Natural killer cell treated with Interleukin-12 subunit alpha and Interleukin-12 subunit beta and Interleukin-15 and Interleukin-18, amount 100 ng/mL, for 72 hours (primary cell): ENCODE measurements around the gene HSPBP1. TPM values are rescaled to one million over a fixed set of nuclear protein-coding genes. Genes with fewer than 3 reads are reported as not detected.
A peak's percentile ranks its signal among the peaks of the same experiment; 100 is the strongest.

Source experiments
- ATAC-seq, 2 donors: fragments of 150-1000 bp; cut with Tn5 transposase in 1 of 2; sonication (Bioruptor Pico), chemical (Tn5 transposase) in 1 of 2; 2 replicates each; pipeline ENCODE4 v1.10.0; 2021
- DNase-seq: peaks from one replicate; pipeline ENCODE4 v3.0.0; 2022; ENCODE audit warnings: low spot score
- H3K27ac Mint-ChIP-seq, 2 donors: 1 replicate in 1 of 2; 2 replicates in 1 of 2; pipeline ENCODE4 v1.8.0; 2022; ENCODE audit warnings: mixed read lengths in 2 of 2, mild to moderate bottlenecking in 1 of 2, moderate library complexity in 1 of 2
- H3K27me3 Mint-ChIP-seq, 2 donors: 1 replicate in 1 of 2; 2 replicates in 1 of 2; pipeline ENCODE4 v1.8.0; 2022; ENCODE audit warnings: mixed read lengths in 2 of 2
- H3K36me3 Mint-ChIP-seq: one replicate; pipeline ENCODE4 v1.8.0; 2022; ENCODE audit warnings: mixed read lengths
- H3K4me1 Mint-ChIP-seq, 2 donors: 1 replicate in 1 of 2; 2 replicates in 1 of 2; pipeline ENCODE4 v1.8.0; 2022; ENCODE audit warnings: low read depth in 2 of 2, mixed read lengths in 2 of 2, mild to moderate bottlenecking in 1 of 2
- H3K4me3 Mint-ChIP-seq: one replicate; pipeline ENCODE4 v1.8.0; 2022; ENCODE audit warnings: mixed read lengths
- H3K9me3 Mint-ChIP-seq: 2 replicates; pipeline ENCODE4 v1.8.0; 2022; ENCODE audit warnings: mixed read lengths
- total RNA-seq, 2 donors: library from RNA; stranded (reverse); gene quantifications; one replicate each; pipeline ENCODE4 v1.2.3, GENCODE V29; 2022

Gene HSPBP1
- total RNA-seq, 2 donors from 2014 or later: 38.2 to 53.1 TPM

DNA sequence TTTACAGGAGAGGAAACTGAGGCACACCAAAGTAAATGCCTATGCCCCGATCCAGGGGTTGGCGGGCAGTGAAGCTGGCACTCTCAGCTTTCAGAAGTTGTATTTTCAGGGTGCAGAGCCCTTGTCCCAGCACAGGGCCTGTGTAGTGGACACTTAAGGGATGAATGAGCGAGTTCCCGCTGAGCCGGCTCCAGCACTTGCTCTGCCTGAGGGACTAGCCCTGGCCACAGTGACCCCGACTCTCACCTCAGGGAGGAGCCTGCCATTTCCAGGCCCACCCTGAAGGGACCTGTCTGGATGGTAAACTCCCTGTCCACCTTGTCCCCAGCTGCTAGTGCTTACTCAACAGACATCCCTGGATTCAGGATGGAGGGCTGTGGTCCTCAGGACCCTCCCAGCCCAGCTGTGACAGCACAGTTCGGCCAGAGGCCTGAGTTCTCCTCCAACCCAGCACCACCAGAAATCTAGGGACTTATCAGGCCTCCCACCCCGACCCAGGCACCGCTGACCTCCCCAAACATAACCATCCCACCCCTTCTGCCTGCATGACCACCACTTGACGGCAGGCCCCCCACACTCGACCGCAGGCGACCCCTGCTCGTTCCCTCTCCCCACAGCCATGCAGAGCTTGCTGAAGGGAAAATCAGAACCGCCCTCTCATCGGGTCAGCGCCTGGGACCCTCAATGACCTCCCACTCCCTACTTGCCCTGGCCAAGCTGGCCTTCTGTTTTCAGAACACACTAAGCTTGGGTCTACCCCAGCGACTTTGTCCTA lies 29.5 kb downstream of the HSPBP1 start:
- no peaks in the 10 kb centered on the region for H3K9me3 Mint-ChIP-seq
- peaks cover 47 to 52% of the 10 kb centered on the region in 2 donors for H3K4me1 Mint-ChIP-seq
- H3K4me3 Mint-ChIP-seq: peak overlapping the region; percentile 100
- no peak for ATAC-seq
- peaks cover 10% of the 10 kb centered on the region for H3K36me3 Mint-ChIP-seq
- H3K27me3 Mint-ChIP-seq: no peaks in the 10 kb centered on the region
- H3K27ac Mint-ChIP-seq: peak overlapping the region; percentile 88 to 99
- no peak for DNase-seq

DNA sequence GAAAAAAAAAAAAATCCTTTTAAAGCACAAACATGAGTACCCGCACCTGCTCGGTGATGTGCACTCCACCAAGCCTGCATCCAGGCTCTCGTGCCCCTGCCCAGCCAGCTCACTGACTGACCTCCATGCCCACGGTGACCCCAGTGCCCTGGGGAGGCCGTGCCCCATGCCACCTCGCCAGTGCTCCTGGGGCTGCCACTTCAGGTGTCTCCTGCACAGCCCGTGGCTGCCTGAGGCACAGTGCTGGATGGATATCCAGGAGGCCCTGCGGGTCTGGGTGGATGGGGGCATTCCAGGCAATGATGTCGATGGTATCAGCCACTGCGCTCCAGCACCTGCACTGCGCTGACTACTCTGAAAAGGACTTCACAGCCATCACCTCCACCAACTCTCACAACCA lies 30.1 kb downstream of the HSPBP1 start:
- Mint-ChIP-seq H3K27ac (no peak overlapping the region), H3K4me1 (peaks cover 44 to 46% of the 10 kb centered on the region in 2 donors), H3K4me3 (no peak overlapping the region), H3K36me3 (peaks cover 10% of the 10 kb centered on the region), H3K27me3 (no peaks in the 10 kb centered on the region), H3K9me3 (no peaks in the 10 kb centered on the region)
- no peak for DNase-seq
- no peak for ATAC-seq

DNA sequence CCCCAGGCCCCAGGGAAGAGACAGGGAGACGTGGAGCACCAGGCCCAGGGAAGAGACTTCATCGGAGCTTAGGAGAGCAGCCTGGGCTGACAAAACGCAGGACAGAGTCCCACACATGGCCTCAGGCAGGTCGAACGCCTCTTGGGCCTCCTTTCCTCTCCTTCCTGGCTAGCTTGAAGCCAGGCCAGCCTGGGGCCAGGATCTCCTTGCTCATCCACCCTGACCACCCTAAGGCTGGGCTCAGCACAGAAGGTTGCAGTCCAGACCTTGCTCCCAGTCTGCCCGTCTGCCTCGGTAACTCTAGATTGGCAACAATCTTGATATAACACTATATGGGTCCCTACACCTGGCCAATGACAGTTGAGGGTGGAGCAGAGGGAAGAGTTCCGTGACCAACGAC lies 31.2 kb downstream of the HSPBP1 start:
- ATAC-seq (no peak), DNase-seq (no peak)
- no peaks in the 10 kb centered on the region for H3K27me3 Mint-ChIP-seq
- no peaks in the 10 kb centered on the region for H3K9me3 Mint-ChIP-seq
- H3K4me1 Mint-ChIP-seq: peaks cover 35 to 36% of the 10 kb centered on the region in 2 donors
- no peak overlapping the region for H3K4me3 Mint-ChIP-seq
- H3K27ac Mint-ChIP-seq: peak overlapping the region; percentile 49 to 72
- H3K36me3 Mint-ChIP-seq: peaks cover 10% of the 10 kb centered on the region

DNA sequence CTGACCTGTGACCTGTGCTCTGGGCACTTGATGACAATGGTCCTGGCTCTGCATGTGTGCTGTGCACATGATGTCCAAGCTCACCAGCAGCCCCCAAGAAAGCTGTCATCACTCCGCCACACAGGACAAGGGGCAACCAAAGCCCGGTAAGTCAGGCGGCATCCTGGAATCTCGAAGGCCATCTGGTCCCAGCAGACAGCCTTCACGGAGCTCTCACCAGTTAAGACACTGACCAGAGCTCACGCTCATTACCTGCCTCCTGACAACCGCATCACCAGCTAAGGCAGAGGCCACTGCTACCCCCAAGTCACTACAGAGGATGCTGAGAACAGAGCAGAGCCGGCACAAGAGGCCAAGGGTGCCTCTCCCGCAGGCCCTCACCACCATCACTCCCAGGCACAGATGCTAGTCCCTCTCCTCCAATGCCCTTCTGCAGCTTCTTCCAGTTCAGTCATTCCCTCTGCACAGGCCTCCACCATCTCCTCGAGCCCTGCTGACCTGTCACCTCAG lies 31.7 kb downstream of the HSPBP1 start:
- no peak overlapping the region for H3K4me3 Mint-ChIP-seq
- peak overlapping the region; percentile 49 to 72 for H3K27ac Mint-ChIP-seq
- ATAC-seq: no peak
- peaks cover 10% of the 10 kb centered on the region for H3K36me3 Mint-ChIP-seq
- DNase-seq: no peak
- H3K4me1 Mint-ChIP-seq: peaks cover 30 to 31% of the 10 kb centered on the region in 2 donors
- H3K27me3 Mint-ChIP-seq: no peaks in the 10 kb centered on the region
- no peaks in the 10 kb centered on the region for H3K9me3 Mint-ChIP-seq

DNA sequence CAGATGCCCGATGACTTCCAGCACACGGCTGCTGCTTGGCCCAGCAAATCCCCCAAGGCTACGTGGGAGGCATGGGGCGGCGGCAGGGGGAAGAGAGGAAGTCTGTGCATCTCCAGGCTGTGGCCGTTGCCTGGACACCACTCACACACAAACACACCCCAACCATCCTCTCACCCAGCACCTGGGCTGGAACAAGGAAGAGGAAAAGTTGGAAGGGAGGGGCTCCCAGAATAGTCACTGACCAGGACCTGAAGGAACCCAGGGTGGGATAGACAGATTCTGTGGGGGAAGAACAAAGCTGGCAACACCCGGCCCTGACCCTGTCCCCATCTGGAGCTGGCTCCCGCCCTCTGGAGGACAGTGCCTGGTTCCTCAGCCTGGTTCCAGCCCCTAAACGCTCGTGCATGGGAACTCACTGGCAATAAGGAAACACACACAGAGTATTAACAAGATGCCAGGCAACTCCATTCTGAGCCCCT lies 32.2 kb downstream of the HSPBP1 start:
- H3K4me1 Mint-ChIP-seq: peaks cover 29 to 31% of the 10 kb centered on the region in 2 donors
- no peak for ATAC-seq
- H3K36me3 Mint-ChIP-seq: peaks cover 14% of the 10 kb centered on the region
- H3K27ac Mint-ChIP-seq: peak overlapping the region in 1 of 2 donors; percentile 72
- no peak overlapping the region for H3K4me3 Mint-ChIP-seq
- no peaks in the 10 kb centered on the region for H3K9me3 Mint-ChIP-seq
- H3K27me3 Mint-ChIP-seq: no peaks in the 10 kb centered on the region
- DNase-seq: no peak

DNA sequence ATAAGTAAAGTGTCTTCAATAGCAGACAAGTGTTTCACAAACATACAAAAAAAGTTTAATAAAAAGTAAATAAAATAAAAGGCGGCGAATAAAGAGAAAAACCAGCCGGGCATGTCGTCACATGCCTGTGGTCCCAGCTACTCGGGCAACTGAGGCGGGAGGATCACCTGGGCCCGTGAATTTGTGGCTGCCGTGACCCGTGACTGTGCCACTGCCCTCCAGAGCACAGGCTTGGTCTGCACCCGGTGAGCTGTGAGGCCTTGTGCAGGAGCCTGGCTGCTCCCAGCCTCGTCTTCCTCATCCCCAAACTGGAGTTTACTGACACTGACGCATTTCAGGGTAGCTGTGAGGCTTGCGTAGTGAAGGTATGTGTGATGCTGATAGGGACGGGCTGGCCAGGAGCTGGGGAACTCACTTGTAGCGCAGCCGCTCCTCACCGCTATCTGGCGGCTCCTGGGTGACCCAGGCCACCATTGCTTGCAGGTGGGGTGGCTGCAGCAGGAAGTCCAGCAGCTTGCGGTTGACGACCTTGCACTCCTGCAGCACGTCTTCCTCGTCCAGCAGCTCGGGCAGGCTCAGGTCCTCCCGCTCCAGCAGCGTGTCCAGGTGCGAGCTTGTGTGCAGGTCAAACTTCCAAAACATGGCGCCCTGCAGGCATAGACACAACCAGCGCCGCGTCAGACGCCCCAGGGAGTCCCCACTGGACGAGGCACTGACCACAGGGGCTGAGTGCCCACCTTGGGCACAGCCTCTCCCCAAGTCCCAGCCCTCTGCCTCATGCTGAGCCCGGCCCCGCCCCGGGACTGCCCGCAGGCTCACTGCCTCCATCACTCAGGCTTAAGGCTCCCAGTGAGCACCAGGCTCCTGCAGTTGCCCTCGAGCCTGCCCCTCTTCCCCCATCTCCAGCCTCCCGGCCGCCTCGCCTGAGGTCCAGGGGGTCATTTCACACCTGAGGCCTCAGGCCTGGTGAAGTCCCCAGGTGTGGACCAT lies 33.2 kb downstream of the HSPBP1 start:
- H3K4me3 Mint-ChIP-seq: no peak overlapping the region
- H3K9me3 Mint-ChIP-seq: no peaks in the 10 kb centered on the region
- peaks cover 13% of the 10 kb centered on the region for H3K36me3 Mint-ChIP-seq
- DNase-seq (no peak), ATAC-seq (no peak)
- no peak overlapping the region for H3K27ac Mint-ChIP-seq
- H3K27me3 Mint-ChIP-seq: no peaks in the 10 kb centered on the region
- H3K4me1 Mint-ChIP-seq: peaks cover 28 to 32% of the 10 kb centered on the region in 2 donors

DNA sequence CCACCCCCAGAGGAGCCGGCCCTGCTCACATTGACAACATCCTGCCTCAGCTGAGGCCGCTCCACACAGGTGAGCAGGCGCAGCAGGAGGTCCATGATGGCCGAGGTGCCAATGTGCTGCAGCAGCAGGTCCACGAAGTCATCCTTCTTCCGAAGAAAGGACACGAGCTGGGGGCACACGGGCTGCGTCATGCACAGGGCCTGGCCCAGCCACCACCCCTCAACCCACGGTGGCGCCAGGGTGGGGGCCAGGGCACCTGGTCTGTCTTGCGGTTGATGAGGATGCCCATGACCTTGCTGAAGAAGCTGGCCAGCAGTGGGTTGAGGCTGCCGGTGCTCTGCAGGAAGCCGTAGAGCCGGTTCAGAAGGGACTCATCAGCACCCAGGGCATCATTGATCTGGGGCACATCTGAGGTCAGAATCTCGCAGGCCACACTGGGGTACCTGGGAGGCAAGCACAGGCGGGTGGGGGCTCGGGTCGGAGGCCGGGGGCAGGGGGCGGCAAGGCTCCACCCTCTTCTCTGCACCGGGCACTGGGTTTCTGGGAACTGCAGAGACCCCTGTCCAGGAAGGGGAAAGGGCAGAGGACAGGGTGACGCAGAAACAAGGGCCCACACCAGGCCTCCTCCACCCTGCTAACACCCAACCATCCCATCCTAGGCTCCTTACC lies 34.5 kb downstream of the HSPBP1 start:
- H3K27ac Mint-ChIP-seq: no peak overlapping the region
- ATAC-seq (no peak), DNase-seq (peak; percentile 59)
- peaks cover 6% of the 10 kb centered on the region for H3K36me3 Mint-ChIP-seq
- H3K9me3 Mint-ChIP-seq: no peaks in the 10 kb centered on the region
- peaks cover 16 to 24% of the 10 kb centered on the region in 2 donors for H3K4me1 Mint-ChIP-seq
- no peaks in the 10 kb centered on the region for H3K27me3 Mint-ChIP-seq
- no peak overlapping the region for H3K4me3 Mint-ChIP-seq

DNA sequence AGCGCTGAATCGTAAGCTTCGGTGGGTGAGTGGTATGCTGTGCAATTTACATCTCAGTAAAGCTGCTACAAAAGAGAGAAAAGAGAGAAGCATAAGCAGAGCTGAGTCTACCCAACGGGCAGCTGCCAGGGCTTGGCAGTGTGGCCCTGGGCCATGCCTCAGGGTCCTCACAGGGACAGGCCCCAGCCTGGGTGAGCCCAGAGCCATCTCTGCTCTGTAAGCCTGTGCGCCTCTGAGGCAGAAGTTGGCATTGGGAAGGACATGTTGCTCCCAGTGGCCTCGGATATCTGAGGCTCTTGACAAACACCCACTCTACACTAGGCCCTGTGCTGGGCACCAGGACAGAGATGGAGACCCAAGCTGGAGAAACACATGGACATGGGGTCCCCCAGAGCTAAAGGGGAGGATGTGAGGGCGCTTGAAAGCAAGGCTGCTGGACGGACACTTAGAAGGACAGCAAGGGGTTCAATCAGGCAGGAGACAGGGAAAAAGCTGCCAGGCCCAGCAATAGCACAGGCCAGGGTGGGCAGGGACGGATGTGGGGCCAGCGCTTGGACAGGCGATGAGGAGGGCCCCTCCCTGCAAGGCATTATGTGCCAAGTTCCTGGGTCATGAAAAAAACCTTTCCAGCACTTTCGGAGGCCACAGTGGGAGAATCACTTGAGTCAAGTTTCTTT lies 35.8 kb downstream of the HSPBP1 start:
- ATAC-seq (no peak), DNase-seq (peak; percentile 25)
- Mint-ChIP-seq H3K4me1 (peaks cover 15 to 21% of the 10 kb centered on the region in 2 donors), H3K36me3 (peaks cover 6% of the 10 kb centered on the region), H3K27me3 (no peaks in the 10 kb centered on the region), H3K9me3 (no peaks in the 10 kb centered on the region), H3K27ac (peak overlapping the region in 1 of 2 donors; percentile 63), H3K4me3 (no peak overlapping the region)

DNA sequence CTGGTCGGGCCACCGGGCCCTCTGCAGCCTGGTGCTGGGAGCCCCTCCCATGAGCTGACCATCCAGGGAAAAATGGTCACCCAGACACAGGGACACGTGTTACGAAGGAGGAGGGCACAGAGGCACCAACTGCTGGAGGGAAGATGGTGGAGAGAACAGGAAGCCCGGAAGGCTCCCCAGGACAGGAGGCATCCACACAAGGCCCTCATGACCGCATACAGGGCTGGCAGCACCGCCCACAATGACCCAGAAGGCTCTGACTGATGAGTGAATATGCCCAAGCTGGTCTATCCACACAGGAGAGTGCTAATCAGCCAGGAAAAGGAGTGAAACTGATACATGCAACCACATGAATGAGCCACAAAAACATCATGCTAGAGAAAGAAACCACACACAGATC lies 37.4 kb downstream of the HSPBP1 start:
- DNase-seq: no peak
- H3K27ac Mint-ChIP-seq: peak overlapping the region in 1 of 2 donors; percentile 10
- H3K36me3 Mint-ChIP-seq: peaks cover 6% of the 10 kb centered on the region
- no peak for ATAC-seq
- H3K27me3 Mint-ChIP-seq: no peaks in the 10 kb centered on the region
- no peaks in the 10 kb centered on the region for H3K9me3 Mint-ChIP-seq
- no peak overlapping the region for H3K4me3 Mint-ChIP-seq
- H3K4me1 Mint-ChIP-seq: peaks cover 5 to 9% of the 10 kb centered on the region in 2 donors

DNA sequence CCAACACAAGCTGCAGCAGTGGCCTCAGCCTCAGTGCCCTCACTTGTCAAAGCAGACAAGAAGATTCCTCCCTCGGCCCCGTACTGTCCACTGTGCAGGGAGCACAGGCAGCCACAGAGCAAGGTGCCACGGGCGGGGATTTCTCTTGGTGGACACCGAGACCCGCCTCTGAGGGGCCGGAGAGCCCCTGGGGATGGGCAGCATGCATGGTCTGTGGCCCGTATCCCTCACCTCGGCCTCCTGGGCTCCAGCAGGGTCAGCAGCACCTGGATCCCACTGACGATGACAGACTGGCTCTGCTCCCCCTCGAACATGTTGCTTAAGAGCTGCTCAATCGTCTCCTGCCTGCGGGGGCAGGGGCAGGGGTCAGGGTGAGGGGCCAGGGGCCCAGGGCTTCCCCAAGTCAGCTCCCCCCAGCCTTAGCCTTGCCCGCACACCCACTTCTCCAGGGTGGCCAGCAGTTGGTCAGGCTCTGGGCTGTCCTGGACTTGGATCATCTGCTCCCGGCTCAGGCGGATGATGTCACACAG lies 37.9 kb downstream of the HSPBP1 start:
- ATAC-seq (no peak), DNase-seq (no peak)
- Mint-ChIP-seq H3K4me1 (peaks cover 5 to 9% of the 10 kb centered on the region in 2 donors), H3K27me3 (no peaks in the 10 kb centered on the region), H3K27ac (no peak overlapping the region), H3K36me3 (peaks cover 7% of the 10 kb centered on the region), H3K4me3 (no peak overlapping the region), H3K9me3 (no peaks in the 10 kb centered on the region)

DNA sequence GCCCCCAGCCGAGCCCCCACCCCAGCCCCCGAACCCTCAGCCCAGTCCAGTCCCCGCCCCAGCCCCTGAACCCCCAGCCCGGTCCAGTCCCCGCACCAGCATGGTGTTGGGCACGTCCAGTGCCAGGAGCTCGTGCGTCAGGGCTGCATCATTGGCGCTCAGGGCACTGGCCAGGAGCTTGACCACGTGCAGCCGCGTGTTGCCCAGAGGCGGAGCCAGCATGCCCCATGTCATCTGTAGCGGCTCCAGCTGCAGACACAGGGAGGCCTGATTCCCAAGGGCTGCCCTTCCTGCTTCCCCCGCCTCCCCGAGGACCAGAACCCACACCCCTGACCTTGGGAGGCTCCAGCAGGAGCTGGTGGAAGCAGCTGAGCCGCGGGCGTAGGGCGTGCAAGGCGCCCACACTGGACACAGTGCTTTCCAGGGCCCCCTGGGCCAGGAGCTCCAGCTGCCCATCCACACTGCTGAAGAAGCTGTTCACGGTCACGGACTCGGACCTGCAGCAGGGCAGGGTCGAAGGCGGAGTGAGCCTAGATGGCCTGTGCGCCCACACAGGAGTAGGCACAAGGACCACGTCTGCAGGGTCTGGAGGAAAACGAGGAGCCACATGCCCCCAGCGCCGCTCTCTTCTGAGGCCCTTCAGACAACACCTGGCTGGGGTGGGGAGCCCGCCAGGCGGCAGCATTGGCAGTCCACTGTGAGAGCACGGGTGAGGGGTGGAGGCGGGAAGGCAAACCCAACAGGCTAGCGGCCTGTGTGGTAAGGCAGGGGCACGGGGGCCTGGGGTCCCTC lies 38.6 kb downstream of the HSPBP1 start:
- Mint-ChIP-seq H3K36me3 (peaks cover 13% of the 10 kb centered on the region), H3K9me3 (no peaks in the 10 kb centered on the region), H3K27ac (no peak overlapping the region), H3K27me3 (no peaks in the 10 kb centered on the region), H3K4me1 (peaks cover 5 to 9% of the 10 kb centered on the region in 2 donors), H3K4me3 (no peak overlapping the region)
- DNase-seq (peak; percentile 32), ATAC-seq (no peak)

DNA sequence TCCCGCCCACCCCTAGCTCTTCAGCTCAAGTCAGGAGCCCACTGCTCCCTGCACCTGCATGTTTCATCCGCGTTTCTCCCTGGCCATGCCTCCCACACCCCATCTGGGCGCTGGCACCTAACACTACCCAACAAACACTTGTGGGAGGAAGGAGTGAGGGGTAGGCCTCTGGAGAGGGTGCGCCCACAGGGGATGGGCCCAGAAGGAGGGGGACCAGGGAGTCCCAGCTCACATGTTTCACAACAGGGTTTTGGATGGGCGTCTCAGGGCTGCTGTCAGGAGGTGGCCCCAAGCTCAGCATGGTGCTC lies 39.2 kb downstream of the HSPBP1 start:
- Mint-ChIP-seq H3K27ac (no peak overlapping the region), H3K4me1 (peaks cover 5 to 12% of the 10 kb centered on the region in 2 donors), H3K9me3 (no peaks in the 10 kb centered on the region), H3K4me3 (no peak overlapping the region), H3K36me3 (peaks cover 16% of the 10 kb centered on the region), H3K27me3 (no peaks in the 10 kb centered on the region)
- no peak for DNase-seq
- ATAC-seq: no peak
